Femur (tissue), 1 donor: ENCODE data around the gene PPP1R14B.
A peak's percentile ranks its signal among the peaks of the same experiment; 100 is the strongest.
"Not testable (repeated sequence)": the region's sequence is repeated elsewhere in the genome, so short reads cannot be mapped to it uniquely, and the experiment has no call there.

Experiments used
- DNase-seq: peaks from one replicate; pipeline ENCODE4 v3.0.0-alpha.2; 2017

The PPP1R14B gene

GRCh38 chr11:64260147-64260708, 13.5 kb upstream of the PPP1R14B start:
- DNase-seq: no peak

- no peak for DNase-seq
These were observed 12.9 kb upstream of the PPP1R14B start for GRCh38 chr11:64259533-64260067.

GRCh38 chr11:64258946-64259532, 12.3 kb upstream of the PPP1R14B start:
- DNase-seq: no peak

- no peak for DNase-seq
These were observed 11.6 kb upstream of the PPP1R14B start for GRCh38 chr11:64258356-64258755.

- DNase-seq: no peak
These were observed 9.6 kb upstream of the PPP1R14B start for GRCh38 chr11:64256300-64256699.

- DNase-seq: no peak
These were observed 8.7 kb upstream of the PPP1R14B start for GRCh38 chr11:64255135-64256128.

GRCh38 chr11:64254326-64254725, 7.6 kb upstream of the PPP1R14B start:
- no peak for DNase-seq

- DNase-seq: no peak
These were observed 6.7 kb upstream of the PPP1R14B start for GRCh38 chr11:64253481-64253880.

- no peak for DNase-seq
These were observed 6.3 kb upstream of the PPP1R14B start for GRCh38 chr11:64253043-64253442.

- DNase-seq: no peak
These were observed 5.5 kb upstream of the PPP1R14B start for GRCh38 chr11:64252003-64252872.

- no peak for DNase-seq
These were observed 4.9 kb upstream of the PPP1R14B start for GRCh38 chr11:64251753-64252002.

GRCh38 chr11:64251016-64251752, 4.4 kb upstream of the PPP1R14B start, which contains the start of gene PLCB3:
Gene PLCB3, plus strand, starts transcription at chr11:64251530. Its CDS starts 120 bp downstream, at chr11:64251650.
- DNase-seq: peak; percentile 76

GRCh38 chr11:64250415-64251015, 3.8 kb upstream of the PPP1R14B start:
- DNase-seq: no peak

- no peak for DNase-seq
These were observed 3.0 kb upstream of the PPP1R14B start for GRCh38 chr11:64249563-64250414.

- no peak for DNase-seq
These were observed 2.3 kb upstream of the PPP1R14B start for GRCh38 chr11:64249038-64249437.

- no peak for DNase-seq
These were observed 1.8 kb upstream of the PPP1R14B start for GRCh38 chr11:64248578-64248977.

- no peak for DNase-seq
These were observed 1.2 kb upstream of the PPP1R14B start for GRCh38 chr11:64247729-64248531.

GRCh38 chr11:64246621-64246870, 197 bp downstream of the PPP1R14B start:
- DNase-seq: not testable (repeated sequence)

- DNase-seq: peak; percentile 81
These were observed 734 bp downstream of the PPP1R14B start for GRCh38 chr11:64245797-64246620.
